Measurements from ENCODE around the gene ARIH1.

ARIH1 gene

GRCh38 chr15:72585476-72586058, 111.4 kb downstream of the ARIH1 start:
- H3K27ac ChIP-seq, result no peak overlapping the region
- TF ChIP-seq CTCF (conservative IDR thresholded peaks at IDR 0.05) (peak; percentile 33), ZFX (IDR thresholded peaks at IDR 0.05) (no peak)

- TF ChIP-seq CTCF (conservative IDR thresholded peaks at IDR 0.05), result no peak
- no peak for TF ChIP-seq ZFX (IDR thresholded peaks at IDR 0.05)
- H3K27ac ChIP-seq, result no peak overlapping the region
Observed at GRCh38 chr15:72588096-72588495, 114.0 kb downstream of the ARIH1 start.

GRCh38 chr15:72590427-72590826, 116.3 kb downstream of the ARIH1 start:
- TF ChIP-seq CTCF (conservative IDR thresholded peaks at IDR 0.05) (no peak), ZFX (IDR thresholded peaks at IDR 0.05) (no peak)
- no peak overlapping the region for H3K27ac ChIP-seq

GRCh38 chr15:72591361-72591760, 117.2 kb downstream of the ARIH1 start:
- TF ChIP-seq ZFX (IDR thresholded peaks at IDR 0.05) (no peak), CTCF (conservative IDR thresholded peaks at IDR 0.05) (no peak)
- no peak overlapping the region for H3K27ac ChIP-seq

- no peak for TF ChIP-seq CTCF (conservative IDR thresholded peaks at IDR 0.05)
- no peak for TF ChIP-seq ZFX (IDR thresholded peaks at IDR 0.05)
- no peak overlapping the region for H3K27ac ChIP-seq
Observed at GRCh38 chr15:72592097-72592496, 118.0 kb downstream of the ARIH1 start.

GRCh38 chr15:72592676-72593075, 118.5 kb downstream of the ARIH1 start:
- TF ChIP-seq ZFX (IDR thresholded peaks at IDR 0.05), result no peak
- no peak for TF ChIP-seq CTCF (conservative IDR thresholded peaks at IDR 0.05)
- no peak overlapping the region for H3K27ac ChIP-seq

- H3K27ac ChIP-seq, result no peak overlapping the region
- TF ChIP-seq ZFX (IDR thresholded peaks at IDR 0.05) (no peak), CTCF (conservative IDR thresholded peaks at IDR 0.05) (no peak)
Observed at GRCh38 chr15:72593838-72594237, 119.7 kb downstream of the ARIH1 start.

All from C4-2B (cell line).